Measurements from ENCODE around the gene THSD4.
"Not testable (repeated sequence)": the region's sequence is repeated elsewhere in the genome, so short reads cannot be mapped to it uniquely, and the experiment has no call there.

Gene THSD4

GRCh38 chr15:71709808-71710418 is 594.6 kb downstream of the THSD4 start:
- H3K27ac ChIP-seq: no peak overlapping the region
- TF ChIP-seq, protein P1, sequence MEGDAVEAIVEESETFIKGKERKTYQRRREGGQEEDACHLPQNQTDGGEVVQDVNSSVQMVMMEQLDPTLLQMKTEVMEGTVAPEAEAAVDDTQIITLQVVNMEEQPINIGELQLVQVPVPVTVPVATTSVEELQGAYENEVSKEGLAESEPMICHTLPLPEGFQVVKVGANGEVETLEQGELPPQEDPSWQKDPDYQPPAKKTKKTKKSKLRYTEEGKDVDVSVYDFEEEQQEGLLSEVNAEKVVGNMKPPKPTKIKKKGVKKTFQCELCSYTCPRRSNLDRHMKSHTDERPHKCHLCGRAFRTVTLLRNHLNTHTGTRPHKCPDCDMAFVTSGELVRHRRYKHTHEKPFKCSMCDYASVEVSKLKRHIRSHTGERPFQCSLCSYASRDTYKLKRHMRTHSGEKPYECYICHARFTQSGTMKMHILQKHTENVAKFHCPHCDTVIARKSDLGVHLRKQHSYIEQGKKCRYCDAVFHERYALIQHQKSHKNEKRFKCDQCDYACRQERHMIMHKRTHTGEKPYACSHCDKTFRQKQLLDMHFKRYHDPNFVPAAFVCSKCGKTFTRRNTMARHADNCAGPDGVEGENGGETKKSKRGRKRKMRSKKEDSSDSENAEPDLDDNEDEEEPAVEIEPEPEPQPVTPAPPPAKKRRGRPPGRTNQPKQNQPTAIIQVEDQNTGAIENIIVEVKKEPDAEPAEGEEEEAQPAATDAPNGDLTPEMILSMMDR (conservative IDR thresholded peaks at IDR 0.05): no peak
- no peak for TF ChIP-seq ZFX (IDR thresholded peaks at IDR 0.05)

DNA sequence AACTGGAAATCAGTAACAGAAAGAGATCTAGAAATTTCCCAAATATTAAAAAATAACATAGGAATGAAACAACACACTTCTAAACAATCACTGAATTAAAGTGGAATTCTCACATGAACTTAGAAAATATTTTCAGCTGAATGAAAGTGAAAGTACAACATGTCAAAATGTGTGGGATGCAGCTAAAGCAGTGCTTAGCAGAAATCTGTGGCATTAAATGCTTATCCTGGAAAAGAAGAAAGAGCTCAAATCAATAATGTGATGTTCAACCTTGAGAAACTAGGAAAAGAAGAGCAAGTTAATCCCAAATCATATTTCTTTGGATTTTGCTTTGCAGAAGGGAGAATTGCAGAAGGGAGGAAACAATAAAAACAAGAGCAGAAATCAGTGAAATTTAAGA is 596.9 kb downstream of the THSD4 start:
- no peak overlapping the region for H3K27ac ChIP-seq
- no peak for TF ChIP-seq ZFX (IDR thresholded peaks at IDR 0.05)
- TF ChIP-seq, protein P1 (conservative IDR thresholded peaks at IDR 0.05): no peak

- no peak for TF ChIP-seq ZFX (IDR thresholded peaks at IDR 0.05)
- TF ChIP-seq, protein P1 (conservative IDR thresholded peaks at IDR 0.05): no peak
- no peak overlapping the region for H3K27ac ChIP-seq
Measured at GRCh38 chr15:71713191-71713809, 598.0 kb downstream of the THSD4 start.

GRCh38 chr15:71715914-71716313 is 600.6 kb downstream of the THSD4 start:
- TF ChIP-seq, protein P1 (conservative IDR thresholded peaks at IDR 0.05): no peak
- no peak for TF ChIP-seq ZFX (IDR thresholded peaks at IDR 0.05)
- no peak overlapping the region for H3K27ac ChIP-seq

GRCh38 chr15:71716990-71717389 is 601.7 kb downstream of the THSD4 start:
- no peak for TF ChIP-seq ZFX (IDR thresholded peaks at IDR 0.05)
- TF ChIP-seq, protein P1 (conservative IDR thresholded peaks at IDR 0.05): no peak
- H3K27ac ChIP-seq: no peak overlapping the region

- TF ChIP-seq, protein P1 (conservative IDR thresholded peaks at IDR 0.05): no peak
- TF ChIP-seq ZFX (IDR thresholded peaks at IDR 0.05): no peak
- H3K27ac ChIP-seq: no peak overlapping the region
Measured at GRCh38 chr15:71718116-71718910, 603.0 kb downstream of the THSD4 start.

- no peak overlapping the region for H3K27ac ChIP-seq
- TF ChIP-seq ZFX (IDR thresholded peaks at IDR 0.05): no peak
- TF ChIP-seq, protein P1 (conservative IDR thresholded peaks at IDR 0.05): no peak
Measured at GRCh38 chr15:71723344-71723743, 608.1 kb downstream of the THSD4 start.

GRCh38 chr15:71725207-71725955 is 610.1 kb downstream of the THSD4 start:
- H3K27ac ChIP-seq: not testable (repeated sequence)

Measured in C4-2B (cell line).